Thoracic aorta (tissue), 2 donors: ENCODE results near the gene PDE4D. TPM values are rescaled to one million over a fixed set of nuclear protein-coding genes. Genes with fewer than 3 reads are reported as not detected.

Source experiments
- ATAC-seq: fragments of 150-250 bp; one replicate; pipeline ENCODE4 v1.8.0; 2017; ENCODE audit warnings: low read depth; ENCODE audit not compliant: insufficient number of reproducible peaks, low FRiP score
- DNase-seq: peaks from one replicate; pipeline ENCODE4 v3.0.0-alpha.2; 2020; ENCODE audit warnings: low spot score
- H3K27ac ChIP-seq, 2 donors: fragments of 200-600 bp; sonication (generic); 1 replicate in 1 of 2; 2 replicates in 1 of 2; pipeline ENCODE4 v1.5.1; 2016; ENCODE audit warnings: mild to moderate bottlenecking in 2 of 2, moderate library complexity in 2 of 2
- H3K27me3 ChIP-seq: fragments of 200-600 bp; sonication (generic); replicated peaks from 2 replicates; pipeline ENCODE4 v1.6.0; 2016; ENCODE audit warnings: mild to moderate bottlenecking; ENCODE audit not compliant: insufficient read depth
- H3K36me3 ChIP-seq: fragments of 200-600 bp; sonication (generic); one replicate; pipeline ENCODE4 v1.5.1; 2016
- H3K4me1 ChIP-seq, 2 donors: fragments of 200-600 bp; sonication (generic); 1 replicate in 1 of 2; 2 replicates in 1 of 2; pipeline versions ENCODE4 v1.5.1 to v1.6.0; 2016; ENCODE audit warnings: low read depth in 2 of 2, mild to moderate bottlenecking in 1 of 2; ENCODE audit not compliant: control insufficient read depth in 1 of 2
- H3K4me3 ChIP-seq: fragments of 200-600 bp; sonication (generic); 2 replicates; pipeline ENCODE4 v1.5.1; 2016; ENCODE audit warnings: mild to moderate bottlenecking
- H3K9me3 ChIP-seq: fragments of 200-600 bp; sonication (generic); 2 replicates; pipeline ENCODE4 v1.5.1; 2016
- total RNA-seq, 2 donors: library from RNA; depleted of rRNA; stranded (reverse); fragments of >200 nt; gene quantifications; one replicate each; pipeline versions ENCODE4 v1.1.0 to v1.2.3, GENCODE V29; 2016
- TF ChIP-seq, protein P1 (sequence below): fragments of 200-600 bp; sonication (generic); IDR thresholded peaks from one replicate; pipeline ENCODE4 v1.5.1; 2019; ENCODE audit warnings: antibody characterized with exemption

PDE4D gene
- total RNA-seq, 2 donors from 2014 or later, result 34.0 to 85.8 TPM

DNA sequence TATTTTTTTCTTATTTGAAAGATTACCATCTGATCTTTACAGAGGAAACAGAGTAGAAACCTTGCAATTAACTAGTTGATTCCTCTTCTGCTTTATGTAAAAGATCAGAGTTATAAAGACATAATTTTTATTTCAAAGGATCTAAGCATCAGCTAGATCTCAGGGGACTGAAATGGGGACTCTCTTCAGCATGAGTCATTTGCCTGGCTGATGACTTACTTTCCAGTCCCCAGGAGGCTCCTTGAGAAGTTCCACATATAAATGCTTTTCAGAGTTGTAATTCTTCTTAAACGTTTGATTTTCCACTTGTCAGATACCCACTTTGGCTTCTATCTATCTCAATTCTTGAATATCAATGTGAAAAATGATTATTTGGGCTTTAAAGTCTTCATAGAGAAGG lies 921.2 kb downstream of the PDE4D start:
- TF ChIP-seq, protein P1, sequence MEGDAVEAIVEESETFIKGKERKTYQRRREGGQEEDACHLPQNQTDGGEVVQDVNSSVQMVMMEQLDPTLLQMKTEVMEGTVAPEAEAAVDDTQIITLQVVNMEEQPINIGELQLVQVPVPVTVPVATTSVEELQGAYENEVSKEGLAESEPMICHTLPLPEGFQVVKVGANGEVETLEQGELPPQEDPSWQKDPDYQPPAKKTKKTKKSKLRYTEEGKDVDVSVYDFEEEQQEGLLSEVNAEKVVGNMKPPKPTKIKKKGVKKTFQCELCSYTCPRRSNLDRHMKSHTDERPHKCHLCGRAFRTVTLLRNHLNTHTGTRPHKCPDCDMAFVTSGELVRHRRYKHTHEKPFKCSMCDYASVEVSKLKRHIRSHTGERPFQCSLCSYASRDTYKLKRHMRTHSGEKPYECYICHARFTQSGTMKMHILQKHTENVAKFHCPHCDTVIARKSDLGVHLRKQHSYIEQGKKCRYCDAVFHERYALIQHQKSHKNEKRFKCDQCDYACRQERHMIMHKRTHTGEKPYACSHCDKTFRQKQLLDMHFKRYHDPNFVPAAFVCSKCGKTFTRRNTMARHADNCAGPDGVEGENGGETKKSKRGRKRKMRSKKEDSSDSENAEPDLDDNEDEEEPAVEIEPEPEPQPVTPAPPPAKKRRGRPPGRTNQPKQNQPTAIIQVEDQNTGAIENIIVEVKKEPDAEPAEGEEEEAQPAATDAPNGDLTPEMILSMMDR, result no peak
- no peak overlapping the region for H3K4me3 ChIP-seq
- no peaks in the 10 kb centered on the region for H3K27me3 ChIP-seq
- H3K27ac ChIP-seq, result no peak overlapping the region
- ATAC-seq, result no peak
- DNase-seq, result no peak
- H3K9me3 ChIP-seq, result no peaks in the 10 kb centered on the region
- H3K36me3 ChIP-seq, result peaks cover 6% of the 10 kb centered on the region
- H3K4me1 ChIP-seq, result no peaks in the 10 kb centered on the region

DNA sequence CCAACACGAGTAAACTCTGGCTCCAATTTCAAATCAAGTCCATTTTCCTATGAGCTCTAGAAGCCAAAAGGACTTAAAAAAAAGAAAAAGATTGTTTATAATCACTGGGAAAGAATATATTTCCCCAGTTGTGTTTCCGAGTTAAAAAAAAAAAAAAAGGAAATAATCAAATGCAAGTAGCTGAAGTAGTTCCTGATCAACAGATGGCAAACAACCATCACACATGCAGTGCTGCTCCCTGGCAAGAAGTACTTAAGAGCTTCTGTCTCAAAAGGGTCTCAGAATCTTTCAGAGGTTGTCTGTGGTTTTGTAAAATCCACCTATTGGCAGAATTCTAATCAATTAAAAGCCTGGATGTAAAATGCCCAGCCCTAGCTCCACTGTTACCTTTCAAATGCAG lies 922.8 kb downstream of the PDE4D start:
- DNase-seq (no peak), ATAC-seq (no peak)
- TF ChIP-seq, protein P1, result no peak
- H3K4me3 ChIP-seq, result no peak overlapping the region
- H3K27ac ChIP-seq, result no peak overlapping the region
- no peaks in the 10 kb centered on the region for H3K4me1 ChIP-seq
- H3K9me3 ChIP-seq, result no peaks in the 10 kb centered on the region
- peaks cover 6% of the 10 kb centered on the region for H3K36me3 ChIP-seq
- H3K27me3 ChIP-seq, result no peaks in the 10 kb centered on the region

DNA sequence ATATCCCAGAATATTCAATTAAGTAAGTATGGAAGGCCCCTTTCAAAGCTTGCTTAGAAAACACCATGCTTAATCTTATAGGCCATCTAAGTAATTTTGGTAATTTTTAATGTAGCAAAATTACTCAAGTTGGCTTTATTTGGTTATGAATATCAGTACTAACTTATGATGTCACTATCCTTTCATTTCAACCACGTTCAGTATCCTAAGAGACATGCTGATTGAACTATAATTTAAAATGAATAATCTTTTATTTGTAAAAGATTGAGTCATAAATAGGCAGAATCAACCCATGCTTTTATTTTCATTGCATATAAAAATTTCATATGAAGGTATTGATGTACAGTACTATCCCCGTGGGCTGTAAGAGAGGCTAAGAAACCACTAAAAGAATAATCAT lies 923.7 kb downstream of the PDE4D start:
- H3K4me3 ChIP-seq, result no peak overlapping the region
- H3K27ac ChIP-seq, result no peak overlapping the region
- TF ChIP-seq, protein P1, result no peak
- H3K27me3 ChIP-seq, result no peaks in the 10 kb centered on the region
- no peaks in the 10 kb centered on the region for H3K9me3 ChIP-seq
- no peak for ATAC-seq
- H3K4me1 ChIP-seq, result no peaks in the 10 kb centered on the region
- H3K36me3 ChIP-seq, result peaks cover 3% of the 10 kb centered on the region
- DNase-seq, result no peak

DNA sequence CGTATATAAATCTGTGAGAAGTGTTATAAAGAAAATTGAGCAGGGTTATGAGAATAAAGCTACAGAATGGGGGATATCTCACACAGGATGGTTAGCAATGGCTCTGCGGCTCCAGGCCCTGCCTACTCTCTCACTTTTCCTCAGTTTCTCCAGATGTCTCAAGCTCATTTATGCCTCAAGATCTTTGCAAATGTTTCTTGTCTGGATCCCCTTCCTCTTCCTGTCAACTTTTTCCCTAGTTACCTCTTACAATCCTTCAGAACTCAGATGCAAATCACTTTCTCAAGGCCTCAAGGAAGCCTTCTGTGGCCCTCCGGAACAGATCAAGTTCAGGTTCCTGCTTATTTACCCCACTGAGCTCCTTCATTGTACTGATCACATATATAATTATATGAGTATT lies 924.3 kb downstream of the PDE4D start:
- no peak for ATAC-seq
- Histone ChIP-seq H3K27me3 (no peaks in the 10 kb centered on the region), H3K9me3 (no peaks in the 10 kb centered on the region), H3K4me3 (no peak overlapping the region), H3K27ac (no peak overlapping the region), H3K36me3 (no peaks in the 10 kb centered on the region), H3K4me1 (no peaks in the 10 kb centered on the region)
- TF ChIP-seq, protein P1, result no peak
- DNase-seq, result no peak

DNA sequence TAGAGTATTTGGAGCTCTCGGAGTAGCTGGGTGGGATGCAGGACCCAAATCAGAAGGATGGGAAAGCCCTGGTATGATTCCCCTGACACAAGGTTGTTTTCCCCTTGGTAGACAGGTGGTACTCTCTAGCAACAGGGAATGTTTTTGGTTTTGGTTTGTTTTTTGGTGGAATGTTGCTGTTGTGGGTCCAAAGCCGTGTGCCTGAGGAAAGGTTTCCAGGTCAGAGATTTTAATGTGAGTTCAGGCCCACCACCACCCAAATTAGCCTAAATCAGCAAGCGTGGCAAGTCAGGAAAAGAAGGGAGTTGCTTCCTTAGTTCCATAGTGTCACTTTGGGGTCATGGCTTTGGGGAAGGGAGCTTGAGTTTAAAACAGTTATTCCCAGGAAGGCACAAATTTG lies 925.2 kb downstream of the PDE4D start:
- no peaks in the 10 kb centered on the region for H3K9me3 ChIP-seq
- TF ChIP-seq, protein P1, result no peak
- H3K27me3 ChIP-seq, result no peaks in the 10 kb centered on the region
- DNase-seq, result no peak
- no peaks in the 10 kb centered on the region for H3K4me1 ChIP-seq
- no peak for ATAC-seq
- no peaks in the 10 kb centered on the region for H3K36me3 ChIP-seq
- no peak overlapping the region for H3K27ac ChIP-seq
- H3K4me3 ChIP-seq, result no peak overlapping the region
